Measurements from ENCODE around the gene SERINC3. TPM values are rescaled to one million over a fixed set of nuclear protein-coding genes. Genes with fewer than 3 reads are reported as not detected.
"Not testable (repeated sequence)": the region's sequence is repeated elsewhere in the genome, so short reads cannot be mapped to it uniquely, and the experiment has no call there.

SERINC3 gene
- 10 to 100 TPM; 46.7 to 83.8 TPM for total RNA-seq

- no peaks in the 10 kb centered on the region for H3K9me3 Mint-ChIP-seq
- no peaks in the 10 kb centered on the region for H3K27me3 Mint-ChIP-seq
- no peaks in the 10 kb centered on the region for H3K36me3 Mint-ChIP-seq
- H3K4me1 Mint-ChIP-seq (ENCODE audit: low read depth in 2 of 2), result peaks cover 25 to 46% of the 10 kb centered on the region in 2 donors
- peak; percentile 98 for DNase-seq (ENCODE audit: low spot score)
- H3K27ac Mint-ChIP-seq, result peak within 1 kb of the TSS; percentile 74 to 85
- H3K4me3 Mint-ChIP-seq, result peak within 1 kb of the TSS; percentile 81
- peak; percentile 100 for ATAC-seq
These were observed at the start of gene SERINC3 for GRCh38 chr20:44521484-44522481. Gene SERINC3 (minus strand): TSS chr20:44522070. CDS start chr20:44521951, 119 bp downstream.

GRCh38 chr20:44571362-44571988 is 49.6 kb upstream of the SERINC3 start:
- Mint-ChIP-seq H3K36me3 (no peaks in the 10 kb centered on the region), H3K9me3 (no peaks in the 10 kb centered on the region), H3K27me3 (peaks cover 0 to 2% of the 10 kb centered on the region in 2 donors), H3K27ac (no peak overlapping the region), H3K4me1 (ENCODE audit: low read depth in 2 of 2) (peaks cover 17% of the 10 kb centered on the region in 2 donors), H3K4me3 (no peak overlapping the region)
- no peak for ATAC-seq
- DNase-seq (ENCODE audit: low spot score), result no peak

DNA sequence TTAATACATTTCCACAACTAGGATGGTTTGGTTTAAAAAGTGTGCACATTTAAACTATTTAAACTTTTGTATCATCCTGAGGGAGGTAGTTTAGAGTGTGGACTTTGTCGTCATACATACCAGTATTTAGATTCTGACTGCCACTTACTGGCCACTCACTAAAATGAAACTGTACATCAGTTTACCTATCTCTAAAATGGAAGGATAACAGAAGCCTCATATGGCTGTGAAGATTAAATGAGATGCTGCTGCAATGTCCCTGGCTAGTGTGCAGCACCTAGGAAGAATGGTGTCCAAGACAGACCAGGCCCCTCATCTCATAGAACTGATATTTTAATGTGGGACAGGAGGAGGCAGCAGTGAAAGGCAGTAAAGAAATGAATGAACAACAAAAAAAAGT is 48.5 kb upstream of the SERINC3 start:
- ATAC-seq (no peak), DNase-seq (ENCODE audit: low spot score) (no peak)
- Mint-ChIP-seq H3K4me1 (ENCODE audit: low read depth in 2 of 2) (peaks cover 9 to 10% of the 10 kb centered on the region in 2 donors), H3K27me3 (peaks cover 0 to 2% of the 10 kb centered on the region in 2 donors), H3K9me3 (no peaks in the 10 kb centered on the region), H3K36me3 (no peaks in the 10 kb centered on the region), H3K27ac (no peak overlapping the region), H3K4me3 (no peak overlapping the region)

DNA sequence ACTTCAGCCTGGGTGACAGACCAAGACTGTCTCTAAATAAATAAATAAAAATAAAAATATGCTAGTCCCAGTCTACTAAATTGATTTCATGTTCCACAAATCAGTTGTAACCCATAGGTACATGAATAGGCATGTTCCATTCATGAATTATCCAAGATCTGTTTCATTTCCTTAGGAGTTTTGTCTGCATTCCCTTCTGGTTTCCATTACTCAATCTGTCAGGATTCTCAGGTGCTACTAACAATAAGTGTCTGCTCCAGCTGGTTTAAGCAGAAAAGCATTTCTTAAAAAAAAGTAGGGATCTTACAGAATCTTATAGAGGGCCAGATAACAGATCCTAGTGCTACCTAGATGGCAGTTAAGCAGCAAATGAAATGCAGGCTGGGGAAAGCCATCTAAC is 44.9 kb upstream of the SERINC3 start:
- Mint-ChIP-seq H3K27me3 (peaks cover 0 to 2% of the 10 kb centered on the region in 2 donors), H3K27ac (no peak overlapping the region), H3K4me1 (ENCODE audit: low read depth in 2 of 2) (peaks cover 9 to 10% of the 10 kb centered on the region in 2 donors), H3K36me3 (no peaks in the 10 kb centered on the region), H3K9me3 (no peaks in the 10 kb centered on the region), H3K4me3 (no peak overlapping the region)
- DNase-seq (ENCODE audit: low spot score) (no peak), ATAC-seq (no peak)

GRCh38 chr20:44566018-44566417 is 44.1 kb upstream of the SERINC3 start:
- peaks cover 0 to 2% of the 10 kb centered on the region in 2 donors for H3K27me3 Mint-ChIP-seq
- no peaks in the 10 kb centered on the region for H3K9me3 Mint-ChIP-seq
- no peak for ATAC-seq
- peaks cover 4 to 6% of the 10 kb centered on the region in 2 donors for H3K4me1 Mint-ChIP-seq (ENCODE audit: low read depth in 2 of 2)
- DNase-seq (ENCODE audit: low spot score), result no peak
- no peak overlapping the region for H3K27ac Mint-ChIP-seq
- no peak overlapping the region for H3K4me3 Mint-ChIP-seq
- H3K36me3 Mint-ChIP-seq, result no peaks in the 10 kb centered on the region

DNA sequence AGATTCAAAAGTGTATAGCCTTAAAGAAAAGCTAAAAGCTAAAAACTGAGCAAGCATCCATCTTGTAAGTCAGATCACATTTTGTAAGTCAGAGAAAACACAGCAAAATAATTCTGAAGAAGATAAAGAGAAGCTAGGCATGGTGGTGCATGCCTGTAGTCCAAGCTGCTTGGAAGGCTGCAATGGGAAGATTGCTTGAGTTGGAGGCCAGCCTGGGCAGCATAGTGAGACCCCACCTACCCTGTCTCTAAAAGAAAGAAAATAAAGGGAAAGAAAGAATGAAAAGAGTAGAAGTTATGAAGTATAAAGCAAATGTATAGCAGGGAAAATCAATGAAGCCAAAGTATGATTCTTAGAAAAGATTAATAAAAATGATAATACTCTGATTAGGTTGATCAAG is 40.0 kb upstream of the SERINC3 start:
- Mint-ChIP-seq H3K4me3 (no peak overlapping the region), H3K36me3 (no peaks in the 10 kb centered on the region), H3K27me3 (peaks cover 7% of the 10 kb centered on the region in 2 donors), H3K27ac (no peak overlapping the region), H3K4me1 (ENCODE audit: low read depth in 2 of 2) (no peaks in the 10 kb centered on the region), H3K9me3 (no peaks in the 10 kb centered on the region)
- DNase-seq (ENCODE audit: low spot score), result no peak
- ATAC-seq, result no peak

- not testable (repeated sequence) for H3K27ac Mint-ChIP-seq; H3K36me3 Mint-ChIP-seq; DNase-seq (ENCODE audit: low spot score); H3K4me1 Mint-ChIP-seq (ENCODE audit: low read depth in 2 of 2); ATAC-seq; H3K9me3 Mint-ChIP-seq; H3K27me3 Mint-ChIP-seq; H3K4me3 Mint-ChIP-seq
These were observed 38.9 kb upstream of the SERINC3 start for GRCh38 chr20:44560818-44561217.

DNA sequence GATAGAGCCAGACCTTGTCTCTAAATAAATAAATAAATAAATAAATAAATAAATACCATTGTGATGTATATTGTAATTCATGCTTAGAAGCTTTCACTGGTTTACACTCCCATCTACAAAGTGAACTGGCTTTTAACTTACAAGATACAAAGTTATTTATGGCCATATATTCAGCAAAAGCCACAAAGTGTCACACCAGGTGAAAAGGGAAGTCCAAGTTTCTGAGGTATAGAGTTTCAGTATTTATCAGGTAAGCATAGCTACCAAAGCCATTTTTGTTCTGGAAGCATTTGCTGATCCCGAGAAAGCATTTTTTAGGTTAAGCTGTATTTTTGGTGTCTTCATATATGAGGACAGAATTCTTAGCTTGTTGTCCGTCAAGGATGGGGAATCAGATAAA is 38.4 kb upstream of the SERINC3 start:
- DNase-seq (ENCODE audit: low spot score), result no peak
- Mint-ChIP-seq H3K27ac (no peak overlapping the region), H3K9me3 (no peaks in the 10 kb centered on the region), H3K4me3 (no peak overlapping the region), H3K36me3 (no peaks in the 10 kb centered on the region), H3K27me3 (peaks cover 7% of the 10 kb centered on the region in 2 donors), H3K4me1 (ENCODE audit: low read depth in 2 of 2) (no peaks in the 10 kb centered on the region)
- no peak for ATAC-seq

DNA sequence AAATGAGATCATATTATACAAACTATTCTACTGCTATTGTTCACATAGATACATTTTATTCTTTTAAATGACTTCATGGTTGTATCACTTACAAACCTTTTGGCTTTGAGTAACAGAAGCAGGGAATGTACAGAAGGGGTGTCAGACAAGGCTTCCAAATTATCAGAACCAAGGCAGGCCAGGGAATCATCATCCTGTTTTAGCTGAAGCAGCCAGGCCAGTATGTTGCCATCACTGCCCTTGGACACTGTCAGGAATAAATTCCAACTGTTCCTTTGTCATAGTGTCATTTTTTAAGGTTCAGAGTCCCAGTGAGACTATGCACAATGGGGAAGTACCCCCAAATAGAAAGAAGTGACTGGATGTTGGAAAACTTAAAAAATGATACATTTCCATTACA is 37.4 kb upstream of the SERINC3 start:
- no peak overlapping the region for H3K4me3 Mint-ChIP-seq
- DNase-seq (ENCODE audit: low spot score), result no peak
- H3K27ac Mint-ChIP-seq, result no peak overlapping the region
- ATAC-seq, result no peak
- H3K27me3 Mint-ChIP-seq, result peaks cover 7% of the 10 kb centered on the region in 2 donors
- no peaks in the 10 kb centered on the region for H3K4me1 Mint-ChIP-seq (ENCODE audit: low read depth in 2 of 2)
- H3K36me3 Mint-ChIP-seq, result no peaks in the 10 kb centered on the region
- H3K9me3 Mint-ChIP-seq, result no peaks in the 10 kb centered on the region

DNA sequence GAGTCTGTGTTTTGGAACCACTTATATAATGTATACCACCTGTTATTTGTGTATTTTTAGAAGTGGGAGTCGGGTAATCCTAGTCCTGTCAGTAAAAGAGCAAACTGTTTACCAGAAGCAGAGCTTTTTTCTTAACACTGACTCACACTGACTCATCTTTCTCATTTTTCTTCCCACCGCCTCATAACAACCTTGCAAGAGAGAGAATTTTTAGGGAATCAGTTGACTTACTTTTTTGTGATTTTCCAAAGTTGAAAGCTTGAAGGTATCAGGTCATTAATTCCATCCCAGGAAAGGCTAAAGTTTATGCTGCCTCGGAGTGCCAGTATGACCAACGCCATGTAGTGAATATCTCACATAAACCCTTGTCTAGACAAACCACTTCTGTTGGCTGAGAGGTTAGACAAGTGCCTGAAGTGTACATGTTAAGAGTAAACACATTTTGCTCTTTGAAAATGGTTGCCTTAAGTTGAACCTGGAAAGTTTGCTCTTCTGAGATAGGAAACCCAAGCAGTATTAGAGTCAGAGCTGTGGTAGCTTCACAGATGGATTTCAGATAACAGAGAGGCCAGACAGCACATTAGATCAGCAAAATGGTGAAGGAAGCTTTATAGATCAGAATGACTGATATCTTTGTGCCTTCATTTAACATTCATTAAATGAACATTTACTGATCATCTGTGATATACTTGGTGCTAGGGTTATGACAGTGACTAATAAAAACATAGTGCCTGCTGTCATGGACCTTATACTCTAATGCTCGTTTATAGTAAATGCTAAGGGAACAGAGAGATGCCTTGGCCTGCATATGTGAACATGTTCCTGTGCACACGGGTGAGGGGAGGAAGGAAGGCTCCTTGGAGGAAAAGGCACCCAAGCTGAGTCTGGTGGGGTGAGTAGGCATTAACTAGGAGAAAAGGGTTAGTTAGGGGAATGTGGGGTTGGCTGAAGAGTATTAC is 31.4 kb upstream of the SERINC3 start:
- ATAC-seq (no peak), DNase-seq (ENCODE audit: low spot score) (no peak)
- no peaks in the 10 kb centered on the region for H3K36me3 Mint-ChIP-seq
- peak overlapping the region; percentile 1 to 3 for H3K27ac Mint-ChIP-seq
- no peaks in the 10 kb centered on the region for H3K9me3 Mint-ChIP-seq
- peaks cover 0 to 4% of the 10 kb centered on the region in 2 donors for H3K4me1 Mint-ChIP-seq (ENCODE audit: low read depth in 2 of 2)
- H3K4me3 Mint-ChIP-seq, result no peak overlapping the region
- peaks cover under 1 to 7% of the 10 kb centered on the region in 2 donors for H3K27me3 Mint-ChIP-seq

- Mint-ChIP-seq H3K36me3 (no peaks in the 10 kb centered on the region), H3K27me3 (peaks cover 0 to 6% of the 10 kb centered on the region in 2 donors), H3K9me3 (no peaks in the 10 kb centered on the region), H3K27ac (no peak overlapping the region), H3K4me3 (no peak overlapping the region), H3K4me1 (ENCODE audit: low read depth in 2 of 2) (peaks cover 0 to 4% of the 10 kb centered on the region in 2 donors)
- ATAC-seq (no peak), DNase-seq (ENCODE audit: low spot score) (no peak)
These were observed 30.7 kb upstream of the SERINC3 start for GRCh38 chr20:44552568-44552949.

DNA sequence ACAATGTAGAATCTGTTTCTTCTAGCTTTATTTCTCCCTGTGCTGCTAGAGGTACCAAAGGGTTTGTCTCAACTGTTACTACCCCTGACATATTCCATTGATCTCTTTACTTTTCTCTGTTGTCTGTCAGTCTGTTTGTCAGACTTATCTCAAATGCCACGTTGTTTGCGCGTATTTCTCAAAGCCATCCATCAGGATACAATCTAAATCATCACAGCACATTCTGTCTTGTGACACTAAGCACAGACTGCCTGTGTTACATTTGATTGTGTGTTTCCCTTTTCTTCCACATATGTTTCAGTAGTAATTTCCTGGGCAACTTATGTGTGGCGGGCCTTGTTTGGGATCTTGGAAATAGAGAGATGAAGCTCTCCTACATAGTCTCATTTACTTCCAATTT is 30.2 kb upstream of the SERINC3 start:
- DNase-seq (ENCODE audit: low spot score) (no peak), ATAC-seq (no peak)
- Mint-ChIP-seq H3K36me3 (no peaks in the 10 kb centered on the region), H3K4me3 (no peak overlapping the region), H3K27ac (no peak overlapping the region), H3K9me3 (no peaks in the 10 kb centered on the region), H3K4me1 (ENCODE audit: low read depth in 2 of 2) (peaks cover 0 to 4% of the 10 kb centered on the region in 2 donors), H3K27me3 (peaks cover 5 to 6% of the 10 kb centered on the region in 2 donors)

- no peaks in the 10 kb centered on the region for H3K9me3 Mint-ChIP-seq
- no peak overlapping the region for H3K4me3 Mint-ChIP-seq
- no peak overlapping the region for H3K27ac Mint-ChIP-seq
- no peaks in the 10 kb centered on the region for H3K36me3 Mint-ChIP-seq
- H3K27me3 Mint-ChIP-seq, result peaks cover 6 to 7% of the 10 kb centered on the region in 2 donors
- no peak for ATAC-seq
- no peak for DNase-seq (ENCODE audit: low spot score)
- peaks cover 0 to 4% of the 10 kb centered on the region in 2 donors for H3K4me1 Mint-ChIP-seq (ENCODE audit: low read depth in 2 of 2)
These were observed 27.3 kb upstream of the SERINC3 start for GRCh38 chr20:44549123-44549522.
